GM10266 (cell line): ENCODE measurements around the gene FREM1.

Source experiments
- DNase-seq: peaks from one replicate; pipeline ENCODE4 v3.0.0; 2012; ENCODE audit errors: extremely low spot score
- CTCF ChIP-seq: IDR thresholded peaks from 2 replicates; pipeline ENCODE4 v1.5.1; 2012; ENCODE audit warnings: mild to moderate bottlenecking, low read depth; ENCODE audit not compliant: control insufficient read depth, insufficient read depth; ENCODE audit errors: missing control alignments

The FREM1 gene

GRCh38 chr9:14823800-14824199, 86.4 kb downstream of the FREM1 start:
- DNase-seq: no peak
- TF ChIP-seq CTCF: no peak

- DNase-seq: no peak
- TF ChIP-seq CTCF: no peak
These were observed 87.6 kb downstream of the FREM1 start for GRCh38 chr9:14822666-14823065.

GRCh38 chr9:14819183-14819582, 91.0 kb downstream of the FREM1 start:
- no peak for TF ChIP-seq CTCF
- no peak for DNase-seq

GRCh38 chr9:14814249-14814628, 96.0 kb downstream of the FREM1 start:
- DNase-seq: no peak
- no peak for TF ChIP-seq CTCF

GRCh38 chr9:14813336-14814248, 96.6 kb downstream of the FREM1 start:
- DNase-seq: no peak
- TF ChIP-seq CTCF: no peak

GRCh38 chr9:14812806-14813205, 97.4 kb downstream of the FREM1 start:
- TF ChIP-seq CTCF: no peak
- no peak for DNase-seq

- no peak for TF ChIP-seq CTCF
- no peak for DNase-seq
These were observed 98.4 kb downstream of the FREM1 start for GRCh38 chr9:14811844-14812243.
